ENCODE data around the gene SLAMF8. TPM values are rescaled to one million over a fixed set of nuclear protein-coding genes. Genes with fewer than 3 reads are reported as not detected.

SLAMF8 gene
- total RNA-seq, 1 experiment from 2014 or later = not detected

DNA sequence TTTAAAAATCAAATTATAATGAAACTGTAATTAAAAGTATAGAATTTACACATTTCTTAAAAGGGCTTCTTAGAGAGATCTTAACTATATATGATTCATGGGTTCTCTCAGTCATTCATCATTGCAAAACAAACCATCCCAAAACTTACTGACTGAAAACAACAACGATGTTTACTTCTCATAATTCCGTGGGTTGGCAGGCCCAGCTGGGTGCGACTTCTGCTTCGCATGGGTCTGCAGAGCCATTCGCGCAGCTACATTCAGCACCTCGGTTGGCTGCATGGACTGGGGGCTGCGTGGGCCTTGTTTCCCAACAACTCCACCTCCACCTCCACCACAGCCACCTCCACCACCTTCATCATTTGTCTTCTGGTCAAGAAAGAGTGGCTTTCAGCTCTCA is 4.0 kb downstream of the SLAMF8 start:
- in situ Hi-C loops (cut with HindIII; ENCODE audit: low pct_unique_long_range_greater_than_20kb, low sequenced_read_pairs) (no loop called here), intact Hi-C loops (cut with micrococcal nuclease; ENCODE audit: unreplicated experiment) (no loop called here)
- DNase-seq (ENCODE audit: low read depth, low spot score) (no peak), ATAC-seq (no peak)
- ChIA-PET POLR2A (no interaction called here), CTCF (no interaction called here)
- no TSS peak for BruUV-seq (replicated peaks)
- Histone ChIP-seq H3K4me3 (ENCODE audit: low read depth in 2 of 2, low read length in 2 of 2) (no peak overlapping the region), H3K27ac (ENCODE audit: low read length) (no peak overlapping the region), H3K27me3 (ENCODE audit: control insufficient read depth, insufficient read depth, low read length) (no peaks in the 10 kb centered on the region), H3K36me3 (ENCODE audit: control insufficient read depth, insufficient read depth, low read length) (no peaks in the 10 kb centered on the region), H3K9me3 (ENCODE audit: control insufficient read depth, insufficient read depth, low read depth, low read length) (no peaks in the 10 kb centered on the region), H3K4me1 (ENCODE audit: control insufficient read depth, insufficient read depth, low read length) (no peaks in the 10 kb centered on the region)
- TF ChIP-seq SIN3A (IDR thresholded peaks at IDR 0.05; ENCODE audit: borderline replicate concordance, insufficient read depth, low read depth, low read length) = no peak
- TF ChIP-seq POLR2AphosphoS5 (IDR thresholded peaks at IDR 0.05; ENCODE audit: low read depth, low read length) = no peak
- no peak for TF ChIP-seq TCF7L2 (IDR thresholded peaks at IDR 0.05; ENCODE audit: low read depth, low read length)
- TF ChIP-seq, protein P1, sequence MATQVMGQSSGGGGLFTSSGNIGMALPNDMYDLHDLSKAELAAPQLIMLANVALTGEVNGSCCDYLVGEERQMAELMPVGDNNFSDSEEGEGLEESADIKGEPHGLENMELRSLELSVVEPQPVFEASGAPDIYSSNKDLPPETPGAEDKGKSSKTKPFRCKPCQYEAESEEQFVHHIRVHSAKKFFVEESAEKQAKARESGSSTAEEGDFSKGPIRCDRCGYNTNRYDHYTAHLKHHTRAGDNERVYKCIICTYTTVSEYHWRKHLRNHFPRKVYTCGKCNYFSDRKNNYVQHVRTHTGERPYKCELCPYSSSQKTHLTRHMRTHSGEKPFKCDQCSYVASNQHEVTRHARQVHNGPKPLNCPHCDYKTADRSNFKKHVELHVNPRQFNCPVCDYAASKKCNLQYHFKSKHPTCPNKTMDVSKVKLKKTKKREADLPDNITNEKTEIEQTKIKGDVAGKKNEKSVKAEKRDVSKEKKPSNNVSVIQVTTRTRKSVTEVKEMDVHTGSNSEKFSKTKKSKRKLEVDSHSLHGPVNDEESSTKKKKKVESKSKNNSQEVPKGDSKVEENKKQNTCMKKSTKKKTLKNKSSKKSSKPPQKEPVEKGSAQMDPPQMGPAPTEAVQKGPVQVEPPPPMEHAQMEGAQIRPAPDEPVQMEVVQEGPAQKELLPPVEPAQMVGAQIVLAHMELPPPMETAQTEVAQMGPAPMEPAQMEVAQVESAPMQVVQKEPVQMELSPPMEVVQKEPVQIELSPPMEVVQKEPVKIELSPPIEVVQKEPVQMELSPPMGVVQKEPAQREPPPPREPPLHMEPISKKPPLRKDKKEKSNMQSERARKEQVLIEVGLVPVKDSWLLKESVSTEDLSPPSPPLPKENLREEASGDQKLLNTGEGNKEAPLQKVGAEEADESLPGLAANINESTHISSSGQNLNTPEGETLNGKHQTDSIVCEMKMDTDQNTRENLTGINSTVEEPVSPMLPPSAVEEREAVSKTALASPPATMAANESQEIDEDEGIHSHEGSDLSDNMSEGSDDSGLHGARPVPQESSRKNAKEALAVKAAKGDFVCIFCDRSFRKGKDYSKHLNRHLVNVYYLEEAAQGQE (IDR thresholded peaks at IDR 0.05; ENCODE audit: insufficient read depth in 1 of 2, low read depth in 2 of 2, low read length in 1 of 2) = no peak
- TF ChIP-seq, protein P2, sequence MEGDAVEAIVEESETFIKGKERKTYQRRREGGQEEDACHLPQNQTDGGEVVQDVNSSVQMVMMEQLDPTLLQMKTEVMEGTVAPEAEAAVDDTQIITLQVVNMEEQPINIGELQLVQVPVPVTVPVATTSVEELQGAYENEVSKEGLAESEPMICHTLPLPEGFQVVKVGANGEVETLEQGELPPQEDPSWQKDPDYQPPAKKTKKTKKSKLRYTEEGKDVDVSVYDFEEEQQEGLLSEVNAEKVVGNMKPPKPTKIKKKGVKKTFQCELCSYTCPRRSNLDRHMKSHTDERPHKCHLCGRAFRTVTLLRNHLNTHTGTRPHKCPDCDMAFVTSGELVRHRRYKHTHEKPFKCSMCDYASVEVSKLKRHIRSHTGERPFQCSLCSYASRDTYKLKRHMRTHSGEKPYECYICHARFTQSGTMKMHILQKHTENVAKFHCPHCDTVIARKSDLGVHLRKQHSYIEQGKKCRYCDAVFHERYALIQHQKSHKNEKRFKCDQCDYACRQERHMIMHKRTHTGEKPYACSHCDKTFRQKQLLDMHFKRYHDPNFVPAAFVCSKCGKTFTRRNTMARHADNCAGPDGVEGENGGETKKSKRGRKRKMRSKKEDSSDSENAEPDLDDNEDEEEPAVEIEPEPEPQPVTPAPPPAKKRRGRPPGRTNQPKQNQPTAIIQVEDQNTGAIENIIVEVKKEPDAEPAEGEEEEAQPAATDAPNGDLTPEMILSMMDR (IDR thresholded peaks at IDR 0.05) = no peak

DNA sequence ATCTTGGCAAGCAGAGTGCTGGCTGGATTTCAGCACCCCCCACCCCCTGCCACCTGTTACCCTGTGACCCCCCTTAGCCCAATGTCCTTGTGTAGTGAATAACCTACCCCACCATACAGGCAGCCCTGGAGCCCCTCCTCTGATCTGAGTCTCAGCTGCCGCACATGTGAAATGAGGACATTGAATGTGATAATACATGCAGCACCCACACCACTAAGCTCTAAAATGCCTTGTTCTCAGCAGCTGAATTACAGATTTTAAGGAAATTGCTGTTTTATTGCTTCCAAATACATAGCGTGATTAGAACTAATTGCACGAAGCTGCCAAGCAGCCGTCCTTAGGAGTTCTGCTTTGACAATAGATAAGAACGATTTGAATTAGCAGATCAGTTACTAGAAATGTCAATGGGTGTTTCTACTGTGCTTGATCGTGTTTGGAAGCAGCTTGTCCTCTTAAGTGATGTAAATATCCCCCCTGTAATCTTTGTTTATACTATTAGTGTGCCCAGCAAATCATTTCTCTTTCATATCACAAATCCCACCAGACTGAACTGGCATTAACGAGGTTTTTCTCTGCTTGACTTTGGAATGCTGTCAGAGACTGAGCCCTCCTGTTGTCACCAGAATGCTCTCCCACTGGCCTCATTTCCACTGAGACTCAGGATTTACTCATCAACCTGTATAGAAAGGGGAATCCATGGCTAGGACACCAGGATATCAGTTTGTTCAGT is 4.9 kb downstream of the SLAMF8 start:
- no peaks in the 10 kb centered on the region for H3K27me3 ChIP-seq (ENCODE audit: control insufficient read depth, insufficient read depth, low read length)
- in situ Hi-C loops (cut with HindIII; ENCODE audit: low pct_unique_long_range_greater_than_20kb, low sequenced_read_pairs) = no loop called here
- H3K27ac ChIP-seq (ENCODE audit: low read length) = no peak overlapping the region
- no TSS peak for BruUV-seq (replicated peaks)
- intact Hi-C loops (cut with micrococcal nuclease; ENCODE audit: unreplicated experiment) = no loop called here
- ATAC-seq (no peak), DNase-seq (ENCODE audit: low read depth, low spot score) (no peak)
- H3K9me3 ChIP-seq (ENCODE audit: control insufficient read depth, insufficient read depth, low read depth, low read length) = no peaks in the 10 kb centered on the region
- no peaks in the 10 kb centered on the region for H3K36me3 ChIP-seq (ENCODE audit: control insufficient read depth, insufficient read depth, low read length)
- ChIA-PET CTCF (no interaction called here), POLR2A (no interaction called here)
- H3K4me3 ChIP-seq (ENCODE audit: low read depth in 2 of 2, low read length in 2 of 2) = no peak overlapping the region
- no peaks in the 10 kb centered on the region for H3K4me1 ChIP-seq (ENCODE audit: control insufficient read depth, insufficient read depth, low read length)
- TF ChIP-seq TCF7L2 (IDR thresholded peaks at IDR 0.05; ENCODE audit: low read depth, low read length) = no peak
- TF ChIP-seq SIN3A (IDR thresholded peaks at IDR 0.05; ENCODE audit: borderline replicate concordance, insufficient read depth, low read depth, low read length) = no peak
- TF ChIP-seq, protein P2 (IDR thresholded peaks at IDR 0.05) = no peak
- no peak for TF ChIP-seq POLR2AphosphoS5 (IDR thresholded peaks at IDR 0.05; ENCODE audit: low read depth, low read length)
- TF ChIP-seq, protein P1 (IDR thresholded peaks at IDR 0.05; ENCODE audit: insufficient read depth in 1 of 2, low read depth in 2 of 2, low read length in 1 of 2) = no peak

All from Panc1 (cell line).